GM23338 (cell line): ENCODE results near the gene SPON2. TPM values are rescaled to one million over a fixed set of nuclear protein-coding genes. Genes with fewer than 3 reads are reported as not detected.

Experiments
- ATAC-seq: fragments of 200-7000 bp; cut with Tn5 transposase; 3 replicates; pipeline ENCODE4 v1.9.1; 2020
- DNase-seq: peaks from one replicate; pipeline ENCODE4 v3.0.0-alpha.2; 2015; ENCODE audit warnings: low spot score
- H2AFZ ChIP-seq: fragments of 200-600 bp; sonication (generic); 2 replicates; pipeline ENCODE4 v1.8.0; 2016; ENCODE audit warnings: antibody characterized with exemption, mild to moderate bottlenecking, moderate library complexity
- H3F3A ChIP-seq: fragments of 200-600 bp; sonication (generic); replicated peaks from 2 replicates; pipeline ENCODE4 v1.8.0; 2017; ENCODE audit warnings: antibody characterized with exemption, mixed run types, low read depth
- H3K27ac ChIP-seq: fragments of 200-600 bp; sonication (generic); 2 replicates; pipeline ENCODE4 v1.6.1; 2016; ENCODE audit warnings: low read depth
- H3K27me3 ChIP-seq: fragments of 200-600 bp; sonication (generic); 2 replicates; pipeline ENCODE4 v1.8.0; 2016; ENCODE audit warnings: mild to moderate bottlenecking, mixed run types, moderate library complexity; ENCODE audit not compliant: insufficient read depth
- H3K36me3 ChIP-seq: fragments of 200-600 bp; sonication (generic); 2 replicates; pipeline ENCODE4 v1.8.0; 2016; ENCODE audit warnings: mild to moderate bottlenecking; ENCODE audit not compliant: insufficient read depth
- H3K4me1 ChIP-seq: fragments of 200-600 bp; sonication (generic); 2 replicates; pipeline ENCODE4 v1.8.0; 2016; ENCODE audit warnings: mild to moderate bottlenecking, moderate library complexity; ENCODE audit not compliant: insufficient read depth
- H3K4me2 ChIP-seq: fragments of 200-600 bp; sonication (generic); 2 replicates; pipeline ENCODE4 v1.7.1; 2017; ENCODE audit warnings: mixed run types
- H3K4me3 ChIP-seq: fragments of 200-600 bp; sonication (generic); 2 replicates; pipeline ENCODE4 v1.6.1; 2016; ENCODE audit warnings: mixed run types
- H3K79me2 ChIP-seq: fragments of 200-600 bp; sonication (generic); replicated peaks from 2 replicates; pipeline ENCODE4 v1.8.0; 2017; ENCODE audit warnings: mild to moderate bottlenecking; ENCODE audit not compliant: insufficient read depth
- H3K9me2 ChIP-seq: fragments of 200-600 bp; sonication (generic); 2 replicates; pipeline ENCODE4 v1.8.0; 2017; ENCODE audit not compliant: insufficient read depth
- H4K20me1 ChIP-seq: fragments of 200-600 bp; sonication (generic); replicated peaks from 2 replicates; pipeline ENCODE4 v1.8.0; 2017; ENCODE audit warnings: mild to moderate bottlenecking; ENCODE audit not compliant: insufficient read depth
- H3K27ac Mint-ChIP-seq: 2 replicates; pipeline ENCODE4 v1.8.0; 2020; ENCODE audit warnings: inconsistent platforms, mild to moderate bottlenecking, moderate library complexity, mixed read lengths
- H3K27me3 Mint-ChIP-seq: 3 replicates; pipeline ENCODE4 v1.8.0; 2022; ENCODE audit warnings: low read depth, mild to moderate bottlenecking, moderate library complexity, mixed read lengths, inconsistent platforms; ENCODE audit not compliant: insufficient read depth, poor library complexity
- H3K36me3 Mint-ChIP-seq: 3 replicates; pipeline ENCODE4 v1.8.0; 2021; ENCODE audit warnings: low read depth, mild to moderate bottlenecking, inconsistent platforms, moderate library complexity, mixed read lengths
- H3K4me1 Mint-ChIP-seq: 3 replicates; pipeline ENCODE4 v1.8.0; 2020; ENCODE audit warnings: mild to moderate bottlenecking, inconsistent platforms, mixed read lengths
- H3K4me3 Mint-ChIP-seq: 3 replicates; pipeline ENCODE4 v1.8.0; 2021; ENCODE audit warnings: moderate library complexity, mild to moderate bottlenecking, inconsistent platforms, mixed read lengths
- H3K9me3 Mint-ChIP-seq: 3 replicates; pipeline ENCODE4 v1.8.0; 2020; ENCODE audit warnings: moderate library complexity, mild to moderate bottlenecking, inconsistent platforms, mixed read lengths
- CREB1 ChIP-seq: fragments of 250-450 bp; sonication (Bioruptor Pico); IDR thresholded peaks from 2 replicates; pipeline ENCODE4 v1.5.0; 2020; ENCODE audit warnings: low read depth, mild to moderate bottlenecking, moderate library complexity
- CTCF ChIP-seq, 2 experiments: fragments of 200-600 bp in 1 of 2; sonication (generic) in 1 of 2; conservative IDR thresholded peaks; 2 replicates each; pipeline versions ENCODE4 v1.5.1 to v1.6.1; 2016 to 2017; ENCODE audit warnings: antibody characterized with exemption in 2 of 2, low read depth in 2 of 2, mild to moderate bottlenecking in 2 of 2, moderate library complexity in 1 of 2
- EZH2 ChIP-seq: fragments of 200-600 bp; sonication (generic); IDR thresholded peaks from one replicate; pipeline ENCODE4 v1.8.0; 2017; ENCODE audit warnings: antibody characterized with exemption, mild to moderate bottlenecking, low read depth; ENCODE audit not compliant: unreplicated experiment
- EZH2phosphoT487 ChIP-seq: fragments of 200-600 bp; sonication (generic); IDR thresholded peaks from one replicate; pipeline ENCODE4 v1.8.1; 2018; ENCODE audit warnings: antibody characterized with exemption; ENCODE audit not compliant: unreplicated experiment
- JUNB ChIP-seq: IDR thresholded peaks from one replicate; pipeline ENCODE4 v1.6.1; 2016; ENCODE audit warnings: antibody characterized with exemption; ENCODE audit not compliant: unreplicated experiment
- NANOG ChIP-seq: IDR thresholded peaks from 2 replicates; pipeline ENCODE4 v1.6.1; 2016; ENCODE audit warnings: antibody characterized with exemption, borderline replicate concordance
- REST ChIP-seq: IDR thresholded peaks from one replicate; pipeline ENCODE4 v1.6.1; 2018; ENCODE audit warnings: antibody characterized with exemption; ENCODE audit not compliant: unreplicated experiment
- STAT1 ChIP-seq: IDR thresholded peaks from one replicate; pipeline ENCODE4 v1.6.1; 2016; ENCODE audit warnings: antibody characterized with exemption; ENCODE audit not compliant: unreplicated experiment
- ZNF114 ChIP-seq: fragments of 250-450 bp; sonication (Bioruptor Pico); IDR thresholded peaks from 2 replicates; pipeline ENCODE4 v1.5.0; 2020; ENCODE audit warnings: mild to moderate bottlenecking, moderate library complexity
- polyA plus RNA-seq: library from polyadenylated mRNA; unstranded; fragments of >200 nt; fragmentation: Nextera tagmentation; extraction: Ambion mirVana; gene quantifications from 2 replicates; pipeline ENCODE4 v1.2.1, GENCODE V29; 2016
- total RNA-seq: library from RNA; depleted of rRNA; stranded (reverse); fragments of >200 nt; shearing (Covaris generic); gene quantifications from 2 replicates; pipeline ENCODE4 v1.2.3, GENCODE V29; 2014
- TF ChIP-seq, protein P1 (sequence below): IDR thresholded peaks from 2 replicates; pipeline ENCODE4 v1.6.1; 2016; ENCODE audit warnings: antibody characterized with exemption

Gene SPON2
- total and polyA plus RNA-seq, 2 experiments from 2014 or later, result 2.1 to 2.4 TPM

- H3K27ac ChIP-seq, result no peak overlapping the region
- DNase-seq (no peak), ATAC-seq (no peak)
- peaks cover 22% of the 10 kb centered on the region for H3K9me3 Mint-ChIP-seq
- no peaks in the 10 kb centered on the region for H3K79me2 ChIP-seq
- no peaks in the 10 kb centered on the region; the same call in 1 of the 2 replicates for H4K20me1 ChIP-seq
- H3K4me1 Mint-ChIP-seq, result no peaks in the 10 kb centered on the region; the same call in 2 of the 3 replicates
- H2AFZ ChIP-seq, result no peak overlapping the region
- no peak overlapping the region for H3K4me3 ChIP-seq
- no peaks in the 10 kb centered on the region for H3F3A ChIP-seq
- peaks cover 6% of the 10 kb centered on the region; the same call in 2 of the 3 replicates for H3K36me3 Mint-ChIP-seq
- H3K4me1 ChIP-seq, result no peaks in the 10 kb centered on the region
- H3K9me2 ChIP-seq, result 0 out of 2 replicates have a peak, but pooled peaks cover 3% of the 10 kb centered on the region
- no peak for TF ChIP-seq ZNF114 (CRISPR knock-in tag)
- TF ChIP-seq NANOG, result no peak
- TF ChIP-seq, protein P1, sequence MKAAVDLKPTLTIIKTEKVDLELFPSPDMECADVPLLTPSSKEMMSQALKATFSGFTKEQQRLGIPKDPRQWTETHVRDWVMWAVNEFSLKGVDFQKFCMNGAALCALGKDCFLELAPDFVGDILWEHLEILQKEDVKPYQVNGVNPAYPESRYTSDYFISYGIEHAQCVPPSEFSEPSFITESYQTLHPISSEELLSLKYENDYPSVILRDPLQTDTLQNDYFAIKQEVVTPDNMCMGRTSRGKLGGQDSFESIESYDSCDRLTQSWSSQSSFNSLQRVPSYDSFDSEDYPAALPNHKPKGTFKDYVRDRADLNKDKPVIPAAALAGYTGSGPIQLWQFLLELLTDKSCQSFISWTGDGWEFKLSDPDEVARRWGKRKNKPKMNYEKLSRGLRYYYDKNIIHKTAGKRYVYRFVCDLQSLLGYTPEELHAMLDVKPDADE, result no peak
- no peak for TF ChIP-seq JUNB
- no peak for TF ChIP-seq CREB1 (CRISPR knock-in tag)
- TF ChIP-seq STAT1, result no peak
- TF ChIP-seq REST, result no peak
- TF ChIP-seq EZH2phosphoT487, result no peak
- TF ChIP-seq CTCF (conservative IDR thresholded peaks at IDR 0.05; ENCODE audit: low read depth in 2 of 2), result no peak
- no peak for TF ChIP-seq EZH2
- H3K27me3 ChIP-seq, result no peaks in the 10 kb centered on the region
- H3K27ac Mint-ChIP-seq, result no peak overlapping the region
- H3K4me2 ChIP-seq, result no peak overlapping the region
- H3K27me3 Mint-ChIP-seq, result peaks cover 10% of the 10 kb centered on the region
- H3K4me3 Mint-ChIP-seq, result no peak overlapping the region
- no peaks in the 10 kb centered on the region for H3K36me3 ChIP-seq
Measured at GRCh38 chr4:1155314-1155713, 17.1 kb downstream of the SPON2 start.
